ENCODE measurements around the gene ZBTB7B.

The ZBTB7B gene

DNA sequence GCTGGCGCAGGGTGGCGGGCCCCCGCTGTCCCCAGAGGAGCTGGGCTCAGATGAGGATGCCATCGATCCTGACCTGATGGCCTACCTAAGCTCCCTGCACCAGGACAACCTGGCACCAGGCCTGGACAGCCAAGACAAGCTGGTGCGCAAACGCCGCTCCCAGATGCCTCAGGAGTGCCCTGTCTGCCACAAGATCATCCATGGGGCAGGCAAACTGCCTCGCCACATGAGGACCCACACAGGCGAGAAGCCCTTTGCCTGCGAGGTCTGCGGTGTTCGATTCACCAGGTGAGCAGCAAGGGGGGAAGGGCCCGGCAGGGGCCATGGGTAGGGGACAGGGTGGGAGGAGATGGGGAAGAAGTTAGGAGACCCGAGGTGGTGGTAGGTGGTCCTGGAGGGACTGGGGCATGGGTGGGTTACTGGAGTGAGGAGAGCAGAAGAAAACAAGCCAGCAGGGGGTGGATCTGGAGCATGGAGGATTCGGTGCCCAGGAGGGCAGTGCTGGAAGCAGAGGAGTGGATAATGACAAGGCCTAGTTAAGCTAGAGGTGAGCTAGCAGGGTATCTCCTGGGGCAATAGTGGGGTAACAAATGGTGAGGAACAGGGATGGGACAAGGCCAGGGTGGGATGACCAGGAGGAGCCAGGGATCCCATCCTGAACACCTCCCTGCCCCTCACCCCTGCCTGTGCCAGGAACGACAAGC, 13.1 kb downstream of the ZBTB7B start:
- H3K27me3 Mint-ChIP-seq: no peaks in the 10 kb centered on the region
- peak overlapping the region; percentile 33 for H3K4me3 Mint-ChIP-seq

GRCh38 chr1:155016231-155016831, 13.7 kb downstream of the ZBTB7B start:
- no peaks in the 10 kb centered on the region for H3K27me3 Mint-ChIP-seq
- H3K4me3 Mint-ChIP-seq: peak overlapping the region; percentile 33
- no peaks in the 10 kb centered on the region for H3K9me3 Mint-ChIP-seq
- CTCF ChIA-PET: interaction anchor here (0.6 to 6.7 kb wide), 24 partner anchors 9 to 537 kb away, joined by 3 to 48 read pairs (median 7); partner anchors contain the start of genes ADAM15, FLAD1, LENEP and PBXIP1
- peaks cover 60% of the 10 kb centered on the region for H3K36me3 Mint-ChIP-seq
- peak; percentile 52 for DNase-seq
- H3K27ac Mint-ChIP-seq: peak overlapping the region; percentile 83
- peaks cover 78% of the 10 kb centered on the region for H3K4me1 Mint-ChIP-seq

More for the DNA sequence above, 13.1 kb downstream of the ZBTB7B start:
- DNase-seq: no peak
- Mint-ChIP-seq H3K36me3 (peaks cover 62% of the 10 kb centered on the region), H3K4me1 (peaks cover 83% of the 10 kb centered on the region), H3K27ac (peak overlapping the region; percentile 83), H3K9me3 (no peaks in the 10 kb centered on the region)
- CTCF ChIA-PET: interaction anchor here (0.8 to 6.7 kb wide), 18 partner anchors 8 to 456 kb away, joined by 3 to 48 read pairs (median 8); partner anchors contain the start of genes ADAM15, FLAD1, LENEP and PBXIP1

DNA sequence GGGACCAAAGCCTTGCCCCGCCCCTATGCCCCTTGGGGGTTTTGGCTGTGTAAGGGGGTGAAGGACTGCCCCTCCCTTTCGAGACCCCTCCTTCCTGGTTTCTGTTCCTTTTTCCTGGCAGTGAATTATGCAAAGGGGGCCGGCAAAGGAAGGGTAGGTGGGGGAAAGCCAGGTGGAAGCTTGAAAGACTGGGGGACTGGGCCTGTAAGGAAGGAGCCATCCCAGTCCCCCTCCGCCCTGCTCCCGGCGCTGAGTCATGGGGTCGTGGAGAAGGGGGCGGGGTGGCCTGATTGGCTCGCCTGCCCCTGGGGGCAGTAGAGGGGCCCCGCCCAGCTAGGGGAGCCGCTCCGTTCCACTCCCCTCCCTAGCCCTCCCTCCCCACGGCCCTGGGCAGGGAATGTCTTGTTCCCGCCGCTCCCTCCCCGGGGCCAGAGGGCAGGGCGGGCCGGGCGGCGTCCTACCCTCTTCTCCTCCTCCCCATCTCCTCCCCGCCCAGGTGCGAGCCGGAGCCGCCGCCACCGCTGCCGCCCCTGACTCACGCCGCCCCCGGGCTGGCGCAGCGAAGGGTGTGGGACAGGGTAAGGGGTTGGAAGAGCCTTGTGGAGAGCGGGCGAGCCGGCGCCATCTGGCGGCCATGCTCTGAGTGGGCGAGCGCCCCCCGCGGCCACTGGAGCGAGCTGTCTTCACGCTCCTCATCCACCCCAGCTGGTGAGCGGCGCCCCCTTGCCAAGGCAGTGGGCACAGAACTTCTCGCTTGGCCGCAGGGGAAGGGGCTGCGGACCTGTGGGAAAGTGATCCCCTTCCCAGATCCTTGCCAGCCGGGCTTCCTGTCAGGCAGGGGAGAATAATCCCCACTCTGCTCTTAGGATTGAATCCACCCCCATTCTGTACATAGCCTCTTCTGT, 14.7 kb downstream of the ZBTB7B start:
- peak; percentile 90 for DNase-seq
- Mint-ChIP-seq H3K9me3 (no peaks in the 10 kb centered on the region), H3K4me3 (peak overlapping the region; percentile 26), H3K4me1 (peaks cover 71% of the 10 kb centered on the region), H3K27ac (peak overlapping the region; percentile 83), H3K36me3 (peaks cover 60% of the 10 kb centered on the region), H3K27me3 (no peaks in the 10 kb centered on the region)
- CTCF ChIA-PET: interaction anchor here (0.5 to 6.7 kb wide), 27 partner anchors 8 to 538 kb away, joined by 3 to 48 read pairs (median 6); partner anchors contain the start of genes ADAM15, DCST1, DCST2 and EFNA4

DNA sequence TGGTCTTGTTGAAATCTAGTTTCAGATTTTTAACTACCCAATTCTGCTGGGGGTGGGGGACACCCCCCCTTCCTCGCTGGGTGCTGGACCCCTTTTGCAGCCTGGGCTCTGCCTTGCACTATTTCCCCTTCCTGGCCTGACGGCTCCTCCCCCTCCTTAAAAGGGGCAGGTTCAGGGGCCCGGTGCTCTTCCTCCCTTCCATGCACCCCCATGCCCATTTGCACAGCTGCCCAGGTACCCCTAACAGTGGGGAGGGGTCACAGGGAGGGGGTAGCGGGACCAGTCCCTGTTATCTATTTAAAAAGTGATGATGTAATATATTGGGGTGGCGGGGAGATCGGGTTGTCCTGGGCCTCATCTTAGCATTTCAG, 15.3 kb downstream of the ZBTB7B start:
- DNase-seq: no peak
- no peak overlapping the region for H3K27ac Mint-ChIP-seq
- CTCF ChIA-PET: interaction anchor here (0.5 to 6.7 kb wide), 26 partner anchors 8 to 538 kb away, joined by 3 to 48 read pairs (median 6); partner anchors contain the start of genes ADAM15, DCST1, DCST2 and EFNA4
- peaks cover 55% of the 10 kb centered on the region for H3K36me3 Mint-ChIP-seq
- H3K27me3 Mint-ChIP-seq: peaks cover under 1% of the 10 kb centered on the region
- peaks cover 65% of the 10 kb centered on the region for H3K4me1 Mint-ChIP-seq
- peak overlapping the region; percentile 26 for H3K4me3 Mint-ChIP-seq
- no peaks in the 10 kb centered on the region for H3K9me3 Mint-ChIP-seq

GRCh38 chr1:155018617-155019348, 16.2 kb downstream of the ZBTB7B start:
- peak overlapping the region; percentile 35 for H3K27ac Mint-ChIP-seq
- H3K9me3 Mint-ChIP-seq: no peaks in the 10 kb centered on the region
- peaks cover 5% of the 10 kb centered on the region for H3K27me3 Mint-ChIP-seq
- H3K4me3 Mint-ChIP-seq: no peak overlapping the region
- H3K36me3 Mint-ChIP-seq: peaks cover 48% of the 10 kb centered on the region
- DNase-seq: no peak
- CTCF ChIA-PET: interaction anchor here (0.8 to 6.7 kb wide), 12 partner anchors 15 to 459 kb away, joined by 4 to 48 read pairs (median 6); partner anchors contain the start of genes ADAM15, DCST1, DCST2 and FLAD1
- H3K4me1 Mint-ChIP-seq: peaks cover 57% of the 10 kb centered on the region

GRCh38 chr1:155019377-155020245, 17.0 kb downstream of the ZBTB7B start:
- Mint-ChIP-seq H3K9me3 (no peaks in the 10 kb centered on the region), H3K27ac (peak overlapping the region; percentile 35), H3K36me3 (peaks cover 41% of the 10 kb centered on the region), H3K4me1 (peaks cover 48% of the 10 kb centered on the region), H3K27me3 (peaks cover 9% of the 10 kb centered on the region), H3K4me3 (no peak overlapping the region)
- CTCF ChIA-PET: interaction anchor here (0.8 to 6.7 kb wide), 9 partner anchors 14 to 65 kb away, joined by 3 to 48 read pairs (median 6); partner anchors contain the start of genes ADAM15, DCST1, DCST2 and PYGO2
- DNase-seq: no peak

GRCh38 chr1:155022136-155022926, 19.7 kb downstream of the ZBTB7B start:
- H3K27me3 Mint-ChIP-seq: peaks cover 10% of the 10 kb centered on the region

GRCh38 chr1:155022927-155023236, 20.3 kb downstream of the ZBTB7B start:
- CTCF ChIA-PET: interaction anchor here (1.2 to 2.3 kb wide), 4 partner anchors 29 to 63 kb away, joined by 4 to 7 read pairs (median 6); partner anchors contain the start of genes ADAM15 and PYGO2
- no peak for DNase-seq
- no peaks in the 10 kb centered on the region for H3K9me3 Mint-ChIP-seq
- H3K27me3 Mint-ChIP-seq: peaks cover 10% of the 10 kb centered on the region
- H3K4me1 Mint-ChIP-seq: peaks cover 19% of the 10 kb centered on the region
- no peak overlapping the region for H3K27ac Mint-ChIP-seq
- no peak overlapping the region for H3K4me3 Mint-ChIP-seq
- H3K36me3 Mint-ChIP-seq: peaks cover 19% of the 10 kb centered on the region

More at GRCh38 chr1:155022136-155022926, 19.7 kb downstream of the ZBTB7B start:
- peaks cover 24% of the 10 kb centered on the region for H3K4me1 Mint-ChIP-seq
- CTCF ChIA-PET: interaction anchor here (1.2 to 2.3 kb wide), 4 partner anchors 29 to 63 kb away, joined by 4 to 7 read pairs (median 6); partner anchors contain the start of genes ADAM15 and PYGO2
- no peaks in the 10 kb centered on the region for H3K9me3 Mint-ChIP-seq
- H3K36me3 Mint-ChIP-seq: peaks cover 23% of the 10 kb centered on the region
- no peak for DNase-seq
- H3K27ac Mint-ChIP-seq: no peak overlapping the region
- no peak overlapping the region for H3K4me3 Mint-ChIP-seq

- H3K36me3 Mint-ChIP-seq: peaks cover 16% of the 10 kb centered on the region
- peak overlapping the region; percentile 3 for H3K27ac Mint-ChIP-seq
- peaks cover 10% of the 10 kb centered on the region for H3K27me3 Mint-ChIP-seq
- peaks cover 15% of the 10 kb centered on the region for H3K4me1 Mint-ChIP-seq
- no peak for DNase-seq
- no peaks in the 10 kb centered on the region for H3K9me3 Mint-ChIP-seq
- CTCF ChIA-PET: interaction anchor here (1.9 to 2.3 kb wide), 2 partner anchors 28 to 62 kb away, joined by 6 to 7 read pairs; partner anchors contain the start of gene ADAM15
- H3K4me3 Mint-ChIP-seq: no peak overlapping the region
Observed at GRCh38 chr1:155023627-155024026, 21.0 kb downstream of the ZBTB7B start.

DNA sequence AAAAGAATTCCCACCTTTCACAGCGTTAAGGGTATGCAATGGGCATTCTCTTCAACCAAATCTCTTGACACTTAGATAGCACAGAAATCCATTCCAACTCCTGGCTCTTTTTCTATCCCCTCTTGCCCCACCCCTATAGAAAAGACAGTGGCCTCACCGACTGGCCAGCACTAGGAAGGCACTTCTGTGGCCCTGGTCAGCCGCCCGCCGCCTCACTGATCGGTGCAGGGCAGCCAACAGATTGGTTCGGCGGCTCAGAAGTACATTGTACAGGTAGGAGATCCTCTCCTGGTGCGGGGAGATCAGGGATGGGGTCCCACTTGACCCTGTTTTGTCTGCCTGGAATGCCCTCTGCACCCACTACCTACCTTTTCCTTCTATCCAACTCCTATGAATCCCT, 21.7 kb downstream of the ZBTB7B start:
- CTCF ChIA-PET: interaction anchor here (1.6 to 2.3 kb wide), 2 partner anchors 8 to 61 kb away, joined by 5 to 6 read pairs; no protein-coding TSS in a partner anchor
- Mint-ChIP-seq H3K27me3 (peaks cover 16% of the 10 kb centered on the region), H3K9me3 (no peaks in the 10 kb centered on the region), H3K27ac (no peak overlapping the region), H3K4me3 (no peak overlapping the region), H3K4me1 (peaks cover 9% of the 10 kb centered on the region), H3K36me3 (peaks cover 10% of the 10 kb centered on the region)
- DNase-seq: no peak

DNA sequence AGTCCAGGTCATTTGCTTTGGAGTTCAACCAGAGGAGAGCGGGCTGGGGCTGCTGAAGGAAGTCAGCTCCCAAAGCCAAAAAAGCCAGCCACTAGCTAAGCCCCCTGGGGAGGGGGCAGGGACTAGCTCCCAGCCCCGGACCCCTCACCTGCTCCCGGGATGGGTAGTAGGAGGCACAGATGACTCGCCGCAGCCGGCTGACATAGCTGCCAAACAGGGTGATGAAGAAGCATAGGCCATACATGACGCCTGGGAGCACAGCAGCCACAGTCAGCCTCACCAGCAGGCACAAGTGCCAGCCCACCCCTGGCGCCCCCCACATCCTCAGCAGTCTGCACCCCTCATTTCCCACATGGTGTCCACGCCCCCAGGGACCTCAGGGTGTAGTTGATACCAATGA, 23.6 kb downstream of the ZBTB7B start:
- no peak overlapping the region for H3K27ac Mint-ChIP-seq
- no peak overlapping the region for H3K4me3 Mint-ChIP-seq
- no peaks in the 10 kb centered on the region for H3K36me3 Mint-ChIP-seq
- no peaks in the 10 kb centered on the region for H3K9me3 Mint-ChIP-seq
- DNase-seq: no peak
- H3K27me3 Mint-ChIP-seq: peaks cover 29% of the 10 kb centered on the region
- H3K4me1 Mint-ChIP-seq: no peaks in the 10 kb centered on the region
- CTCF ChIA-PET: interaction anchor here (1.0 to 1.6 kb wide), 2 partner anchors 9 to 10 kb away, joined by 5 read pairs; no protein-coding TSS in a partner anchor

DNA sequence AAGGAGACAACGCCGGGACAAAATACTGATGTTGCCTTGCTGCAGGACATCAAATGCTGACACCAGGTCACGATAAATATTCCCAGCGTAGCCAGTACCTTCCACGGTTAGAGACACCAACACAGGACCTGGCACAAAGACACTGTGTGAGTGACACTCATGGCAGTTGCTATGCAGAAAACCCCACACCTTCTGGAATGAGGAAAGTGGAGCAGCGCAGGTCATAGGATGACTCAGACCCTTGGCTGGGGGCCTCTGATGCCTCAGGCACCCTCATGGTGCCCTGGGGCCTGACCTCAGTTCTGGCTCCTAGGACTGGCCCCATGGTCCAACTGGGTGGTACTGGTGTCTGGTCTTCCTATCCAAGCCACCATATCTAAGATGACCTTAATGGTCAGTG, 24.0 kb downstream of the ZBTB7B start:
- DNase-seq: no peak
- H3K4me3 Mint-ChIP-seq: no peak overlapping the region

More for the DNA sequence above, 24.0 kb downstream of the ZBTB7B start:
- Mint-ChIP-seq H3K4me1 (no peaks in the 10 kb centered on the region), H3K27me3 (peaks cover 30% of the 10 kb centered on the region), H3K36me3 (no peaks in the 10 kb centered on the region), H3K27ac (no peak overlapping the region), H3K9me3 (no peaks in the 10 kb centered on the region)
- CTCF ChIA-PET: no interaction called here

All from activated naive CD4-positive, alpha-beta T cell treated with anti-CD3 and anti-CD28 coated beads, Interleukin-2, amount 10 ng/mL, durations not matched to agents 7 days and 5 days (primary cell).